ENCODE measurements around the gene SFXN2.

GRCh38 chr10:102678068-102678400 lies 36.4 kb upstream of the SFXN2 start:
- TF ChIP-seq POLR2A (IDR thresholded peaks at IDR 0.05; ENCODE audit: low read length) = no peak
- TF ChIP-seq GATA1 (IDR thresholded peaks at IDR 0.05; ENCODE audit: low read depth, low read length) = no peak

Measured in erythroblast (primary cell).